HepG2 (cell line): Measurements from ENCODE around the gene POPDC2. TPM values are rescaled to one million over a fixed set of nuclear protein-coding genes. Genes with fewer than 3 reads are reported as not detected.

Experiments
- ATAC-seq: fragments of 200-7000 bp; cut with Tn5 transposase; 3 replicates; pipeline ENCODE4 v1.9.1; 2020; ENCODE audit warnings: mild to moderate bottlenecking, moderate library complexity
- BruUV-seq: library from RNA; stranded (reverse); fragments of 400-500 nt; replicated peaks from 2 replicates; lab custom pipeline; 2021; lab: Mats Ljungman, UMichigan
- CTCF ChIA-PET: fragments of 300-600 bp; formaldehyde crosslinking; extraction: SDS; loops from one replicate; lab custom pipeline; 2021; ENCODE audit warnings: low total read pairs, inconsistent platforms, low intra/inter-chr PET ratio; lab: Yijun Ruan, JAX
- POLR2A ChIA-PET: fragments of 350-600 bp; sonication (Branson Sonifier 250); formaldehyde crosslinking; loops from one replicate; lab custom pipeline; 2020; ENCODE audit warnings: antibody characterized with exemption, inconsistent platforms; lab: Yijun Ruan, JAX
- DNase-seq: peaks from one replicate; pipeline ENCODE4 v3.0.0-alpha.2; 2015; ENCODE audit warnings: low spot score
- FAIRE-seq: peaks from 3 replicates; lab custom pipeline; 2011; peaks lifted over from hg19 to GRCh38; lab: Jason Lieb, UNC
- H2AFZ ChIP-seq: one replicate; pipeline ENCODE4 v1.6.1; 2011; ENCODE audit warnings: low read length, inconsistent platforms
- H3K27ac ChIP-seq: fragments of 300-600 bp; 3 replicates; pipeline ENCODE4 v1.8.0; 2011; ENCODE audit warnings: mixed run types, mild to moderate bottlenecking, mixed read lengths, low read length, inconsistent platforms; ENCODE audit not compliant: insufficient read depth; ENCODE audit errors: extremely low read length
- H3K27me3 ChIP-seq, 2 experiments: fragments of 200-600 bp in 1 of 2; 2 replicates in 1 of 2; 3 replicates in 1 of 2; pipeline versions ENCODE4 v1.6.0 to v1.8.0; 2011; ENCODE audit warnings: low read length in 2 of 2, mild to moderate bottlenecking in 2 of 2, moderate library complexity in 2 of 2, inconsistent platforms in 1 of 2; ENCODE audit not compliant: insufficient read depth in 2 of 2, control insufficient read depth in 1 of 2
- H3K36me3 ChIP-seq, 2 experiments: fragments of 200-600 bp in 1 of 2; replicated peaks in 1 of 2; 2 replicates in 1 of 2; 3 replicates in 1 of 2; pipeline versions ENCODE4 v1.5.1 to v1.8.0; 2011; ENCODE audit warnings: low read length in 2 of 2, inconsistent platforms in 1 of 2; ENCODE audit not compliant: insufficient read depth in 2 of 2, control insufficient read depth in 1 of 2
- H3K4me1 ChIP-seq: 2 replicates; pipeline ENCODE4 v1.5.1; 2012; ENCODE audit warnings: low read length, inconsistent platforms; ENCODE audit not compliant: insufficient read depth
- H3K4me2 ChIP-seq: 2 replicates; pipeline ENCODE4 v1.6.0; 2011; ENCODE audit warnings: low read depth, low read length, inconsistent platforms
- H3K4me3 ChIP-seq, 3 experiments: fragments of 200-600 bp in 1 of 3; sonication (generic), shearing (Covaris generic) in 1 of 3; replicated peaks in 1 of 3; 2 replicates each; pipeline ENCODE4 v1.5.1; 2011 to 2016; ENCODE audit warnings: low read length in 3 of 3, inconsistent platforms in 2 of 3, low read depth in 2 of 3, mild to moderate bottlenecking in 2 of 3, control low read depth in 1 of 3, mixed read lengths in 1 of 3; ENCODE audit not compliant: insufficient read depth in 1 of 3
- H3K79me2 ChIP-seq: one replicate; pipeline ENCODE4 v1.6.1; 2011; ENCODE audit warnings: low read length, inconsistent platforms; ENCODE audit not compliant: insufficient read depth
- H3K9ac ChIP-seq: 2 replicates; pipeline ENCODE4 v1.6.0; 2011; ENCODE audit warnings: mild to moderate bottlenecking, low read depth, low read length, inconsistent platforms; ENCODE audit not compliant: insufficient read depth
- H3K9me3 ChIP-seq: 2 replicates; pipeline ENCODE4 v1.5.1; 2012; ENCODE audit warnings: mild to moderate bottlenecking, low read length
- H4K20me1 ChIP-seq: 2 replicates; pipeline ENCODE4 v1.6.0; 2011; ENCODE audit warnings: inconsistent platforms, mild to moderate bottlenecking, low read length, moderate library complexity; ENCODE audit not compliant: insufficient read depth
- ATAD3A ChIP-seq: sonication (generic); formaldehyde crosslinking; IDR thresholded peaks from 2 replicates; pipeline ENCODE4 v1.4.0; 2020; ENCODE audit warnings: missing genetic modification reagents
- FOXC1 ChIP-seq: sonication (generic); formaldehyde crosslinking; IDR thresholded peaks from 2 replicates; pipeline ENCODE4 v1.8.0; 2022; ENCODE audit warnings: mild to moderate bottlenecking, missing genetic modification reagents, borderline replicate concordance
- KMT2A ChIP-seq: sonication (generic); formaldehyde crosslinking; IDR thresholded peaks from 2 replicates; pipeline ENCODE4 v1.4.0; 2020; ENCODE audit warnings: missing genetic modification reagents
- MED8 ChIP-seq: sonication (generic); formaldehyde crosslinking; IDR thresholded peaks from 2 replicates; pipeline ENCODE4 v1.8.1; 2023; ENCODE audit warnings: mild to moderate bottlenecking, missing genetic modification reagents; ENCODE audit not compliant: insufficient replicate concordance
- MIER3 ChIP-seq: IDR thresholded peaks from 2 replicates; pipeline ENCODE4 v1.6.1; 2016; ENCODE audit warnings: missing compliant biosample characterization, borderline replicate concordance
- NONO ChIP-seq, 2 experiments: fragments of 450-650 bp in 1 of 2; sonication (generic) in 1 of 2; formaldehyde crosslinking in 1 of 2; IDR thresholded peaks in 1 of 2; conservative IDR thresholded peaks in 1 of 2; 2 replicates each; pipeline versions ENCODE4 v1.6.1 to v1.8.0; 2017 to 2022; ENCODE audit warnings: mild to moderate bottlenecking in 1 of 2, missing genetic modification reagents in 1 of 2, moderate library complexity in 1 of 2
- PHF20 ChIP-seq: sonication (generic); formaldehyde crosslinking; IDR thresholded peaks from 2 replicates; pipeline ENCODE4 v1.5.0; 2020; ENCODE audit warnings: mild to moderate bottlenecking, missing genetic modification reagents
- TOPORS ChIP-seq: sonication (generic); formaldehyde crosslinking; IDR thresholded peaks from 2 replicates; pipeline ENCODE4 v1.8.0; 2023; ENCODE audit warnings: mild to moderate bottlenecking, missing genetic modification reagents
- ZFP90 ChIP-seq: sonication (generic); formaldehyde crosslinking; IDR thresholded peaks from 2 replicates; pipeline ENCODE4 v1.8.0; 2022; ENCODE audit warnings: missing genetic modification reagents, mild to moderate bottlenecking, inconsistent platforms, borderline replicate concordance
- ZFY ChIP-seq: sonication (generic); formaldehyde crosslinking; IDR thresholded peaks from 2 replicates; pipeline ENCODE4 v1.4.0; 2020; ENCODE audit warnings: missing genetic modification reagents
- ZNF24 ChIP-seq: fragments of 450-650 bp; IDR thresholded peaks from 2 replicates; pipeline ENCODE4 v1.6.1; 2017; ENCODE audit warnings: antibody characterized with exemption, mild to moderate bottlenecking
- ZNF746 ChIP-seq: sonication (generic); formaldehyde crosslinking; IDR thresholded peaks from 2 replicates; pipeline ENCODE4 v1.8.0; 2022; ENCODE audit warnings: mild to moderate bottlenecking, missing genetic modification reagents
- ZNF761 ChIP-seq: sonication (generic); formaldehyde crosslinking; conservative IDR thresholded peaks from 2 replicates; pipeline ENCODE4 v1.4.0; 2020; ENCODE audit warnings: mild to moderate bottlenecking, missing genetic modification reagents
- ZSCAN22 ChIP-seq: sonication (generic); formaldehyde crosslinking; IDR thresholded peaks from 2 replicates; pipeline ENCODE4 v1.4.0; 2020; ENCODE audit warnings: mild to moderate bottlenecking, missing genetic modification reagents
- WGBS: methylation state at CpG from one replicate; pipeline ENCODE4 v1.1.6; 2017; ENCODE audit warnings: low lambda C conversion rate; 5-methylcytosine and 5-hydroxymethylcytosine counted together
- in situ Hi-C: cut with HindIII; loops from 2 replicates; pipeline ENCODE4 v1.10.0; 2017; ENCODE audit warnings: low pct_unique_long_range_greater_than_20kb; ENCODE audit not compliant: extremely low pct_ligation_motif_present
- intact Hi-C: fragments of 100-400 bp; cut with micrococcal nuclease; formaldehyde crosslinking; loops from one replicate; pipeline ENCODE4 v1.10.0; 2022; ENCODE audit not compliant: unreplicated experiment
- polyA plus RNA-seq, 8 experiments: library from polyadenylated mRNA; depleted of rRNA in 3 of 8; stranded (reverse) in 7 of 8; unstranded in 1 of 8; fragments of >200 nt; fragmentation: Illumina TruSeq in 4 of 8; extraction: Trizol in 4 of 8; gene quantifications; 2 replicates each; pipeline versions ENCODE4 v1.2.1 to v1.2.3, GENCODE V29; 2011 to 2016; ENCODE audit warnings: low read depth in 4 of 8, missing spikeins in 1 of 8, mixed read lengths in 1 of 8; ENCODE audit not compliant: insufficient read depth in 1 of 8
- total RNA-seq, 5 experiments: library from RNA; depleted of rRNA; stranded (reverse); fragments of >200 nt; fragmentation: Illumina TruSeq; extraction: Trizol; gene quantifications; 2 replicates each; pipeline ENCODE4 v1.2.3, GENCODE V29; 2016; ENCODE audit warnings: low read depth in 1 of 5
- TF ChIP-seq, protein P1 (sequence below): sonication (generic); formaldehyde crosslinking; IDR thresholded peaks from 2 replicates; pipeline ENCODE4 v1.4.0; 2020; ENCODE audit warnings: mild to moderate bottlenecking, missing genetic modification reagents
- TF ChIP-seq, protein P2 (sequence below): sonication (generic); formaldehyde crosslinking; IDR thresholded peaks from 2 replicates; pipeline ENCODE4 v1.8.0; 2022; ENCODE audit warnings: mild to moderate bottlenecking, missing genetic modification reagents
- TF ChIP-seq, protein P3 (sequence below): sonication (generic); formaldehyde crosslinking; IDR thresholded peaks from 2 replicates; pipeline ENCODE4 v1.4.0; 2020; ENCODE audit warnings: missing genetic modification reagents
- TF ChIP-seq, protein P4 (sequence below): sonication (generic); formaldehyde crosslinking; IDR thresholded peaks from 2 replicates; pipeline ENCODE4 v1.5.1; 2020; ENCODE audit warnings: mild to moderate bottlenecking, missing genetic modification reagents, borderline replicate concordance

Gene POPDC2
- total and polyA plus RNA-seq, 2 of the 13 experiments (the other 11 are each of a cell fraction or from before 2014, with no cell fraction given), result 0.18 to 0.58 TPM

DNA sequence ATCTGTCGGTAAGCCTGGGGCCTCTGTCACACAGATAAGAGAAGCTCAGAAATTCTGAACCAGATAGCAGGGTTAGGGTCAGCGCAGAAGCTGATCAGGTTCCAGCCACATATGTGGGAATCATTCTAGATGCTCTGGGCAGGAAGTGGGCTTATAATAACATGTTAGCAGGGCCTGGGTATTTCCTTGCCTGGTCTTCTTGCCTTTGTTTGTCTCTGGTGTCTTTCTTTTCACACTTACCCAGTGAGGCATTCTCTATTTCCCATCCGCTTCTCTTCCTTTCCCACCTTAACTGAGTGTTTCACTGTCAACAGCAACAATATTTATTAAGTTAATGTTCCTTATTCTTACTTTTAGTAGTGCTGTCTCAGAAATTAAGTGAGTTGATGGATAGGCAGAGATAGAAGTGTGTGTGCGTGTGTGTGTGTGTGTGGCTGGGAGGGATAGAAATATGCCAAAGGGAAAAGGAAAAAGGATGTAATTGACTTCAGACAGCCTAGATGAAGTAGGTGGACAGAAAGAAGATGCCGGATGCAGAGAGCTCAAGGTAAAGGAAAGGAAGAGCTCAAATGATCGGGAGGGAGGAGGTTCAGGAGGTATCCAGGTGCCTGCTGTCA is 60.7 kb downstream of the POPDC2 start (continued):
- TF ChIP-seq, protein P1, sequence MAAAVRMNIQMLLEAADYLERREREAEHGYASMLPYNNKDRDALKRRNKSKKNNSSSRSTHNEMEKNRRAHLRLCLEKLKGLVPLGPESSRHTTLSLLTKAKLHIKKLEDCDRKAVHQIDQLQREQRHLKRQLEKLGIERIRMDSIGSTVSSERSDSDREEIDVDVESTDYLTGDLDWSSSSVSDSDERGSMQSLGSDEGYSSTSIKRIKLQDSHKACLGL, result no peak
- TF ChIP-seq, protein P2, sequence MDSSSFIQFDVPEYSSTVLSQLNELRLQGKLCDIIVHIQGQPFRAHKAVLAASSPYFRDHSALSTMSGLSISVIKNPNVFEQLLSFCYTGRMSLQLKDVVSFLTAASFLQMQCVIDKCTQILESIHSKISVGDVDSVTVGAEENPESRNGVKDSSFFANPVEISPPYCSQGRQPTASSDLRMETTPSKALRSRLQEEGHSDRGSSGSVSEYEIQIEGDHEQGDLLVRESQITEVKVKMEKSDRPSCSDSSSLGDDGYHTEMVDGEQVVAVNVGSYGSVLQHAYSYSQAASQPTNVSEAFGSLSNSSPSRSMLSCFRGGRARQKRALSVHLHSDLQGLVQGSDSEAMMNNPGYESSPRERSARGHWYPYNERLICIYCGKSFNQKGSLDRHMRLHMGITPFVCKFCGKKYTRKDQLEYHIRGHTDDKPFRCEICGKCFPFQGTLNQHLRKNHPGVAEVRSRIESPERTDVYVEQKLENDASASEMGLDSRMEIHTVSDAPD, result no peak
- TF ChIP-seq MED8, result no peak

DNA sequence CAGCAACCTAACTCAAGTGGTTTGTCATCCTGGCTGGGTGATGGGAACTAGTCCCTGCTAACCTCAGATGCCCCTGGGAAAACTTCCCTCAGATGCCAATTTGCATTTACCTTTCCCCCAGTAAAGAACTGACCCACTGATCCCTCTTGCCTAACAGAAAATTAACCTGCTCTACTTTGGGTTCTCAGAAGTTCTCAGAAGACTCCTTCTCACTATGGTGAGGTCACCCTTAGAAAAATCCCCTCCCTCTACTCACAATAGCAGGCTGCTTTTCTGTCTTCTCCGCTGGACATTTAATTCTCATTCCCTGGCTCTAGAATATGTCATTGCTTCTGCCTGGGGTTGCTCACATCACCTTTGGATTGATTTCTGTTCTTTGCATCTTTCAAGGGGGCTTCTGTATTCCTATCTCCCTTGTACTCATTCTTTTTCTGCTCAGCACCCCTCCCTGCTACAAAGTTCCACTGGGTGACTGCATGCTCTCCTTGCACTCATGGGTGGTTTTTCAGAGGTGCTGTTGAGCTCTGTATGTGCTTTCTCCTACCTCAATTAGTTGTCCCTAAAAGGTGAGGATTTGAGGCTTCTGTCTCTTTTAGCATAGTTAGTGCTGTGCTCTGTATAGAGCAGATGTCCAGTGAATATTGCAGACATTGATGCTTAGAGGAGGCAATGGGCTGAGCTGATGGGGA is 61.8 kb downstream of the POPDC2 start:
- Histone ChIP-seq H3K4me3 (no peak overlapping the region), H4K20me1 (no peaks in the 10 kb centered on the region), H3K79me2 (no peaks in the 10 kb centered on the region), H3K36me3 (no peaks in the 10 kb centered on the region), H3K9ac (no peak overlapping the region), H3K9me3 (no peaks in the 10 kb centered on the region), H3K27ac (no peak overlapping the region), H3K4me2 (no peak overlapping the region), H2AFZ (no peak overlapping the region), H3K27me3 (no peaks in the 10 kb centered on the region; a peak in 1 of 5 replicates), H3K4me1 (peaks cover 21% of the 10 kb centered on the region; the same call in 1 of the 2 replicates)
- intact Hi-C loops (no loop called here), in situ Hi-C loops (no loop called here)
- no peak for DNase-seq
- POLR2A ChIA-PET, result no interaction called here
- BruUV-seq, result no TSS peak
- CTCF ChIA-PET, result no interaction called here
- no peak for FAIRE-seq
- no peak for TF ChIP-seq NONO (IDR thresholded peaks at IDR 0.05)
- no peak for TF ChIP-seq NONO (CRISPR knock-in tag; conservative IDR thresholded peaks at IDR 0.05)
- TF ChIP-seq PHF20 (CRISPR knock-in tag), result no peak
- no peak for TF ChIP-seq ZFY (CRISPR knock-in tag)
- TF ChIP-seq FOXC1, result no peak
- TF ChIP-seq TOPORS (CRISPR knock-in tag), result no peak
- no peak for TF ChIP-seq MIER3
- no peak for TF ChIP-seq ZFP90 (CRISPR knock-in tag)
- TF ChIP-seq, protein P3, sequence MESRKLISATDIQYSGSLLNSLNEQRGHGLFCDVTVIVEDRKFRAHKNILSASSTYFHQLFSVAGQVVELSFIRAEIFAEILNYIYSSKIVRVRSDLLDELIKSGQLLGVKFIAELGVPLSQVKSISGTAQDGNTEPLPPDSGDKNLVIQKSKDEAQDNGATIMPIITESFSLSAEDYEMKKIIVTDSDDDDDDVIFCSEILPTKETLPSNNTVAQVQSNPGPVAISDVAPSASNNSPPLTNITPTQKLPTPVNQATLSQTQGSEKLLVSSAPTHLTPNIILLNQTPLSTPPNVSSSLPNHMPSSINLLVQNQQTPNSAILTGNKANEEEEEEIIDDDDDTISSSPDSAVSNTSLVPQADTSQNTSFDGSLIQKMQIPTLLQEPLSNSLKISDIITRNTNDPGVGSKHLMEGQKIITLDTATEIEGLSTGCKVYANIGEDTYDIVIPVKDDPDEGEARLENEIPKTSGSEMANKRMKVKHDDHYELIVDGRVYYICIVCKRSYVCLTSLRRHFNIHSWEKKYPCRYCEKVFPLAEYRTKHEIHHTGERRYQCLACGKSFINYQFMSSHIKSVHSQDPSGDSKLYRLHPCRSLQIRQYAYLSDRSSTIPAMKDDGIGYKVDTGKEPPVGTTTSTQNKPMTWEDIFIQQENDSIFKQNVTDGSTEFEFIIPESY (CRISPR knock-in tag), result no peak
- TF ChIP-seq ATAD3A (CRISPR knock-in tag), result no peak
- no peak for TF ChIP-seq ZNF24
- no peak for TF ChIP-seq ZNF746 (CRISPR knock-in tag)
- TF ChIP-seq ZSCAN22, result no peak
- TF ChIP-seq ZNF761 (CRISPR knock-in tag), result no peak
- TF ChIP-seq KMT2A (CRISPR knock-in tag), result no peak
- TF ChIP-seq, protein P4, sequence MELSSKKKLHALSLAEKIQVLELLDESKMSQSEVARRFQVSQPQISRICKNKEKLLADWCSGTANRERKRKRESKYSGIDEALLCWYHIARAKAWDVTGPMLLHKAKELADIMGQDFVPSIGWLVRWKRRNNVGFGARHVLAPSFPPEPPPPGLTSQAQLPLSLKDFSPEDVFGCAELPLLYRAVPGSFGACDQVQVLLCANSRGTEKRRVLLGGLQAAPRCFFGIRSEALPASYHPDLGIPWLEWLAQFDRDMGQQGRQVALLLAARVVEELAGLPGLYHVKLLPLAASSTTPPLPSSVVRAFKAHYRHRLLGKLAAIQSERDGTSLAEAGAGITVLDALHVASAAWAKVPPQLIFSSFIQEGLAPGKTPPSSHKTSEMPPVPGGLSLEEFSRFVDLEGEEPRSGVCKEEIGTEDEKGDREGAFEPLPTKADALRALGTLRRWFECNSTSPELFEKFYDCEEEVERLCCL (CRISPR knock-in tag), result no peak
- 96% methylated on average over 1 of the region's 1 CpG for WGBS
- ATAC-seq, result no peak
